ENCODE data around the gene HS3ST3A1. TPM values are rescaled to one million over a fixed set of nuclear protein-coding genes. Genes with fewer than 3 reads are reported as not detected.
"Not testable (repeated sequence)": the region's sequence is repeated elsewhere in the genome, so short reads cannot be mapped to it uniquely, and the experiment has no call there.

Gene HS3ST3A1
- total and polyA plus RNA-seq, 5 donors: 2.2 to 21.1 (median 5.6) TPM

DNA sequence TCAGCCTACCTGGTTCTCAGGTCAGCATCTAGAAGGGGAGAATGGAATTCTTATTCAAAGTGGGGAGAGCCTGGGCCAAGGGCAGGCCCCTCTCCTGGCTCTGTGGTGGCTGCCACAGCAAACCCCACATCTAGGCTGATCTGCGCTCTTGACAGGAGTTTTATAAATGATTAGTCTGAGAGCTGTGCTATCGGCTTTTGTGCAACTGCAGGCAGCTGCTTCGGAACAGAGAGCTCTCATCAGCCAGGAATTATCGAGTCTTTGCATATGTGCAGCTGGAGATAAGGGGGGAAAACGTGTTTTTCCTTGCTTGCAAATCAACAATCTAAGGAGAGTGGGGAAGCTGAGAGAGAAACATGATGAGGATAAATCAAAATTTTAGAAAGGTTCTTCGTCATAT is 91.7 kb downstream of the HS3ST3A1 start:
- no peak overlapping the region for H3K4me3 ChIP-seq (ENCODE audit: low read length)
- DNase-seq (no peak), ATAC-seq (no peak)
- H3K4me1 ChIP-seq (ENCODE audit: control insufficient read depth, insufficient read depth, low read length): no peaks in the 10 kb centered on the region
- no peak overlapping the region for H3K27ac ChIP-seq (ENCODE audit: low read length)
- H3K9me3 ChIP-seq (ENCODE audit: control insufficient read depth, low read length): no peaks in the 10 kb centered on the region
- WGBS: 25% methylated on average over 6 of the region's 6 CpGs
- H3K27me3 ChIP-seq (ENCODE audit: control insufficient read depth, insufficient read depth): no peaks in the 10 kb centered on the region
- intact Hi-C loops (cut with DNase I): no loop called here

- Histone ChIP-seq H3K27me3 (ENCODE audit: control insufficient read depth, insufficient read depth) (no peaks in the 10 kb centered on the region), H3K4me3 (ENCODE audit: low read length) (no peak overlapping the region), H3K27ac (ENCODE audit: low read length) (no peak overlapping the region), H3K4me1 (ENCODE audit: control insufficient read depth, insufficient read depth, low read length) (no peaks in the 10 kb centered on the region), H3K9me3 (ENCODE audit: control insufficient read depth, low read length) (no peaks in the 10 kb centered on the region)
- ATAC-seq (no peak), DNase-seq (no peak)
- 56% methylated on average over 3 of the region's 3 CpGs for WGBS
- intact Hi-C loops (cut with DNase I): no loop called here
These were observed 92.2 kb downstream of the HS3ST3A1 start for GRCh38 chr17:13509527-13509926.

GRCh38 chr17:13508896-13509295 is 92.8 kb downstream of the HS3ST3A1 start:
- no peak for DNase-seq
- Histone ChIP-seq H3K27me3 (ENCODE audit: control insufficient read depth, insufficient read depth) (no peaks in the 10 kb centered on the region), H3K27ac (ENCODE audit: low read length) (no peak overlapping the region), H3K4me1 (ENCODE audit: control insufficient read depth, insufficient read depth, low read length) (no peaks in the 10 kb centered on the region), H3K9me3 (ENCODE audit: control insufficient read depth, low read length) (no peaks in the 10 kb centered on the region), H3K4me3 (ENCODE audit: low read length) (no peak overlapping the region)
- WGBS: 58% methylated on average over 2 of the region's 2 CpGs
- no peak for ATAC-seq
- intact Hi-C loops (cut with DNase I): no loop called here

- no peak for ATAC-seq
- Histone ChIP-seq H3K9me3 (ENCODE audit: control insufficient read depth, low read length) (no peaks in the 10 kb centered on the region), H3K4me1 (ENCODE audit: control insufficient read depth, insufficient read depth, low read length) (no peaks in the 10 kb centered on the region), H3K27ac (ENCODE audit: low read length) (no peak overlapping the region), H3K4me3 (ENCODE audit: low read length) (no peak overlapping the region), H3K27me3 (ENCODE audit: control insufficient read depth, insufficient read depth) (no peaks in the 10 kb centered on the region)
- intact Hi-C loops (cut with DNase I): no loop called here
- WGBS: 77% methylated on average over 6 of the region's 6 CpGs
- DNase-seq: no peak
These were observed 98.2 kb downstream of the HS3ST3A1 start for GRCh38 chr17:13503526-13503925.

- no peak overlapping the region for H3K4me3 ChIP-seq (ENCODE audit: low read length)
- H3K27me3 ChIP-seq (ENCODE audit: control insufficient read depth, insufficient read depth): no peaks in the 10 kb centered on the region
- DNase-seq (no peak), ATAC-seq (no peak)
- H3K4me1 ChIP-seq (ENCODE audit: control insufficient read depth, insufficient read depth, low read length): no peaks in the 10 kb centered on the region
- no peaks in the 10 kb centered on the region for H3K9me3 ChIP-seq (ENCODE audit: control insufficient read depth, low read length)
- intact Hi-C loops (cut with DNase I): no loop called here
- WGBS: 81% methylated on average over 2 of the region's 2 CpGs
- H3K27ac ChIP-seq (ENCODE audit: low read length): no peak overlapping the region
These were observed 99.5 kb downstream of the HS3ST3A1 start for GRCh38 chr17:13502263-13502662.

DNA sequence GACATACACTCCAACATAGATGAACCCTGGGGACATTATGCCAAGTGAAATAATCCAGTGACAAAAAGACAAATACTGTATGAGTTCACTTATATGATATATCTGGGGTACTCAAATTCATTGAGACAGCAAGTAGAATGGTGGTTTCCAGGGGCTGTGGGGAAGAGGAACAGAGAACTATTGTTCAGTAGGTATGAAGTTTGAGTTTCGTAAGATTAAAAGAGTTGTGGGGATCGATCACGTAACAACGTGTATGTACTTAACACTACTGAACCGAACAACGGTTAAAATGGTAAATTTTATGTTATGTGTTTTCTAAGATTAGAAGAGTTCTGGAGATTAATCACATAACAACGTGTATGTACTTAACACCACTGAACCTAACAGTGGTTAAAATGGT is 100.8 kb downstream of the HS3ST3A1 start:
- no peak for DNase-seq
- intact Hi-C loops (cut with DNase I): no loop called here
- WGBS: 88% methylated on average over 7 of the region's 7 CpGs
- H3K27ac ChIP-seq (ENCODE audit: low read length): no peak overlapping the region
- no peaks in the 10 kb centered on the region for H3K4me1 ChIP-seq (ENCODE audit: control insufficient read depth, insufficient read depth, low read length)
- no peak overlapping the region for H3K4me3 ChIP-seq (ENCODE audit: low read length)
- H3K27me3 ChIP-seq (ENCODE audit: control insufficient read depth, insufficient read depth): no peaks in the 10 kb centered on the region
- H3K9me3 ChIP-seq (ENCODE audit: control insufficient read depth, low read length): no peaks in the 10 kb centered on the region
- ATAC-seq: no peak

DNA sequence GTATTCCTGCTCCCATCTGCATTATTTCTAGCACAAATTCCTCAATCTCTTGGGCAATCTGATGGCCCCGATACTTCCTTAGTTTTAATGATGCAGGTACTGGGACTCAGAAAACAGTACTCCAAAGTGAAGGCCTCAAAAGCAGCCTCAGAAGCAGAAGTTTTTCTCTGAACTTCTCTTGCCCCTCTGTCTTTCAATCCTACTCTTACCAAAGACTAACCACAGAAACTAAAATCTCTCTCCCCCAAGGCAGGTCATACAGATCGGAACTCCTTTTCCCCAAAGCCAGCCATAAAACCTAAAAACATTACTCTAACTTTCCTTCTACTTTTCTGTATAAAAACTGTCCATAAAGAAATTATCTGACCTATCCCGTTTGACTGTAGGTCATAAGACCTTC is 103.5 kb downstream of the HS3ST3A1 start:
- no peak for ATAC-seq
- intact Hi-C loops (cut with DNase I): no loop called here
- WGBS: 86% methylated on average over 3 of the region's 3 CpGs
- H3K4me3 ChIP-seq (ENCODE audit: low read length): no peak overlapping the region
- H3K4me1 ChIP-seq (ENCODE audit: control insufficient read depth, insufficient read depth, low read length): no peaks in the 10 kb centered on the region
- no peaks in the 10 kb centered on the region for H3K27me3 ChIP-seq (ENCODE audit: control insufficient read depth, insufficient read depth)
- no peaks in the 10 kb centered on the region for H3K9me3 ChIP-seq (ENCODE audit: control insufficient read depth, low read length)
- no peak for DNase-seq
- H3K27ac ChIP-seq (ENCODE audit: low read length): no peak overlapping the region

DNA sequence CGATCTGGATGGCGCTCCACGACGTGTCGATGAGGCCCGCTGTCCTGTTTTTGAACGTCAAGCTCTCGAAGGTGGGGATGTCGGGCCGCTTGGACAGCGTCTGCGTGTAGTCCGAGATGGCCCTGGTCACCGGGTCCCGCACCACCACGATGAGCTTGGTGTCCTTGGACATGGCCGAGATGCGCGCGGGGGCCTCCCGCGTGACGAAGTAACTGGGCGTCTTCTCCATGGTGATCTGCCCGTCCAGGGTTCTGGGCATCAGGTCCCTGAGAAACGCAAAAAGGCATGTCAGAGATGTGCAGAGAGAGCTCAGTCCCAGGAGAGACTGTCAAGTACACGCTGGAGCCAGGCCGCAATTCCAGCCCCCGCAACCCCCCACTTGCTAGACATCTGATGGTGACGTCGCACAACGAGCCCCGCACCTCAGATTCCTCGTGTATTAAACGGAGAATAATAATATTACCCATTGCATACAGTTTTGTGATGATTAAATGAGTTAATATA is 105.1 kb downstream of the HS3ST3A1 start:
- H3K9me3 ChIP-seq (ENCODE audit: control insufficient read depth, low read length); H3K27me3 ChIP-seq (ENCODE audit: control insufficient read depth, insufficient read depth); intact Hi-C loops (cut with DNase I); H3K27ac ChIP-seq (ENCODE audit: low read length); H3K4me3 ChIP-seq (ENCODE audit: low read length); H3K4me1 ChIP-seq (ENCODE audit: control insufficient read depth, insufficient read depth, low read length): not testable (repeated sequence)
- ATAC-seq (peak in 1 of 2 donors; percentile 25), DNase-seq (peak in 1 of 3 donors; percentile 37)
- WGBS: 97% methylated on average over 23 of the region's 35 CpGs

- no peak for DNase-seq
- Histone ChIP-seq H3K4me3 (ENCODE audit: low read length) (no peak overlapping the region), H3K9me3 (ENCODE audit: control insufficient read depth, low read length) (no peaks in the 10 kb centered on the region), H3K4me1 (ENCODE audit: control insufficient read depth, insufficient read depth, low read length) (no peaks in the 10 kb centered on the region), H3K27ac (ENCODE audit: low read length) (no peak overlapping the region), H3K27me3 (ENCODE audit: control insufficient read depth, insufficient read depth) (no peaks in the 10 kb centered on the region)
- intact Hi-C loops (cut with DNase I): no loop called here
- WGBS: 89% methylated on average over 2 of the region's 2 CpGs
- ATAC-seq: no peak
These were observed 106.3 kb downstream of the HS3ST3A1 start for GRCh38 chr17:13495423-13495822.

DNA sequence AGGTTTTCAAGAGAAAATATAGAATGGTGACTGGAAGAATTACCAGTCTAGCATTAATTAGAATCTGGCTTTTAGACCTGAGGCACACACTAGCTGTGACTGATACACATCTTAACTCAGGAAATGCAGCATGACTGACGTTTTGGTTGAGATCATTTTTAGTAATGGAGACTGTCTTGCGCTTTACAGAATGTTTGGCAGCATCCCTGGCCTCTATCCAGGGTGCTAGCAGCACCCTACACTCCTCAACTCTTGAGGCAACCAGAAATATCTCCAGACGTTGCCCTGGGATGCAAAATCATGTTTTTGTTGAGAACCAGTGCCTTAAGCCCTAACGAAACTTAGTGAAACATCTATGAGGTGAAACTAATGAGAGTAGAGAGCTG is 109.0 kb downstream of the HS3ST3A1 start:
- 51% methylated on average over 4 of the region's 4 CpGs for WGBS
- Histone ChIP-seq H3K27me3 (ENCODE audit: control insufficient read depth, insufficient read depth) (no peaks in the 10 kb centered on the region), H3K9me3 (ENCODE audit: control insufficient read depth, low read length) (no peaks in the 10 kb centered on the region), H3K4me1 (ENCODE audit: control insufficient read depth, insufficient read depth, low read length) (no peaks in the 10 kb centered on the region), H3K4me3 (ENCODE audit: low read length) (no peak overlapping the region), H3K27ac (ENCODE audit: low read length) (no peak overlapping the region)
- DNase-seq (no peak), ATAC-seq (no peak)
- intact Hi-C loops (cut with DNase I): no loop called here

DNA sequence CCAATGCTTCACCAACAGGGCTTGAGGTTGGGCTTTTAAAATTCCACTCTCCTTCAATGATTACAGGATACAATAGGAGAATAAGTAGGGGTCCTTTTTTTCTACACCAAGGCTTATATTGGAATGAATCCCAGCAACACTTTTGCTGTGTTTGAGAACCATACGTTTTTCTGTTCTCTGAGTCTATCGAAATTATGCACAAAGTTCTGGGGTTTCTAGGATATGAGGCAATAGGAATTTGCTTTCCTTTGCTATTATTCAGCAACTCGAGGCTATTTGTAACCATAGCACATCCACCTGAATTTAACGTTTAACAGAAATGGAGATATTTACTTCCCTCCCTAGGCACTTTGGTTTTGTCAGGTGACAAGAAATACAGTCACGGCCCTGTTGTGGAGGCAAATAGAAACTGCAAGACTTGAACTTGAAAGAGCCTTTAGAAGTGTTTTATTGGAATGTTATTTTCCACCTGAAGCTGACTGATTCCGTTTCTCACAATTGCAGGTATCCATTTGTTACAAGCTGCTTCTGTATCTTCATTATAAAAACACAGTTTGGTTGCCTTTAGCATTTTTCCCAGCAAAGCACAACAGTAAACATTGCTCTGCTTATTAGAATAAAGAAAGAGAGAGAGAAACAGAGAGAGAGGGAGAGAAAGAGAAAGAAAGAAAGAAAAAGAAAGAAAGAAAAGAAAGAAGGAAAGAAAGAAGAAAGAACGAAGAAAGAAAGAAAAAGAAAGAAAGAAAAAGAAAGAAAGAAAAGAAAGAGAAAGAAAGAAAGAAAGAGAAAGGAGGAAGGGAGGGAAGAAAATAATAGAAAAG is 109.6 kb downstream of the HS3ST3A1 start:
- intact Hi-C loops (cut with DNase I): no loop called here
- Histone ChIP-seq H3K9me3 (ENCODE audit: control insufficient read depth, low read length) (no peaks in the 10 kb centered on the region), H3K27me3 (ENCODE audit: control insufficient read depth, insufficient read depth) (no peaks in the 10 kb centered on the region), H3K4me1 (ENCODE audit: control insufficient read depth, insufficient read depth, low read length) (no peaks in the 10 kb centered on the region), H3K4me3 (ENCODE audit: low read length) (no peak overlapping the region), H3K27ac (ENCODE audit: low read length) (no peak overlapping the region)
- DNase-seq (no peak), ATAC-seq (no peak)
- WGBS: 75% methylated on average over 7 of the region's 7 CpGs

DNA sequence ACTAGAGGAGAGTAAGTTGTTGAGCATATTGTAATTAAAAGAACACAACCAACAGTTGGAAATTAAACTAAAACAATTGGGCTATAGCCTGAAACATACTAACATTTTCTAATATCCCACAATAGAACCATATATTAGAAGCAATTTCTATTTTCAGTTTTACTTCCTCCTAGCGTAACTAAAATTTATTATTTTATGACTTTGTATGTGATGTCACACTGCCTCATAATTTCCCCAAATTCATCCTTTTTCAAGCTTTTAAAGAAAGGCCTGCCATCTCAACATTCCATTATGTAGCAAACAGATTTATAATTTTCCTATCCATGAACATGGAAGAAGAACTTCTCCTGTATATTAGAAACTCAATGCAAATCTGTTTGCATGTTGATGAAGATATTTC is 110.2 kb downstream of the HS3ST3A1 start:
- H3K4me1 ChIP-seq (ENCODE audit: control insufficient read depth, insufficient read depth, low read length): no peaks in the 10 kb centered on the region
- no peak overlapping the region for H3K4me3 ChIP-seq (ENCODE audit: low read length)
- H3K9me3 ChIP-seq (ENCODE audit: control insufficient read depth, low read length): no peaks in the 10 kb centered on the region
- no peaks in the 10 kb centered on the region for H3K27me3 ChIP-seq (ENCODE audit: control insufficient read depth, insufficient read depth)
- intact Hi-C loops (cut with DNase I): no loop called here
- 91% methylated on average over 1 of the region's 1 CpG for WGBS
- DNase-seq (no peak), ATAC-seq (no peak)
- H3K27ac ChIP-seq (ENCODE audit: low read length): no peak overlapping the region
